Tibial nerve (tissue), 3 donors: Measurements from ENCODE around the gene TMEM132D.

Experiments
- CTCF ChIP-seq, 5 experiments: fragments of 200-600 bp in 3 of 5; fragments of 450-650 bp in 2 of 5; sonication (generic) in 3 of 5; IDR thresholded peaks; one replicate each; pipeline ENCODE4 v1.5.1; 2016 to 2019; ENCODE audit warnings: antibody characterized with exemption in 5 of 5, mild to moderate bottlenecking in 3 of 5, moderate library complexity in 2 of 5
- POLR2A ChIP-seq, 2 donors: fragments of 450-650 bp; IDR thresholded peaks; one replicate each; pipeline ENCODE4 v1.6.1; 2017; ENCODE audit warnings: antibody characterized with exemption in 2 of 2, mild to moderate bottlenecking in 2 of 2, moderate library complexity in 2 of 2

GRCh38 chr12:129789921-129790320, 113.9 kb downstream of the TMEM132D start:
- no peak for TF ChIP-seq POLR2A (IDR thresholded peaks at IDR 0.05)
- no peak for TF ChIP-seq CTCF (IDR thresholded peaks at IDR 0.05)
